Natural killer cell (primary cell): ENCODE results near the gene HSPA9. TPM values are rescaled to one million over a fixed set of nuclear protein-coding genes. Genes with fewer than 3 reads are reported as not detected.

ENCODE experiments used
- ATAC-seq, 3 donors: fragments of 150-1000 bp in 2 of 3; fragments of 200-7000 bp in 1 of 3; cut with Tn5 transposase; 1 replicate in 1 of 3; 2 replicates in 2 of 3; pipeline ENCODE4 v1.10.0; 2021; ENCODE audit warnings: mild to moderate bottlenecking in 2 of 3, moderate library complexity in 2 of 3
- DNase-seq, 2 donors: peaks; one replicate each; pipeline versions ENCODE4 v3.0.0 to v3.0.0-alpha.2; 2013 to 2021; ENCODE audit warnings: mixed read lengths in 1 of 2
- H3K27ac ChIP-seq: one replicate; pipeline ENCODE4 v1.5.1; 2013; ENCODE audit warnings: mild to moderate bottlenecking, low read length
- H3K27me3 ChIP-seq: one replicate; pipeline ENCODE4 v1.6.1; 2013; ENCODE audit warnings: low read length; ENCODE audit not compliant: control insufficient read depth, insufficient read depth
- H3K36me3 ChIP-seq: one replicate; pipeline ENCODE4 v1.6.1; 2013; ENCODE audit warnings: low read length; ENCODE audit not compliant: control insufficient read depth, insufficient read depth
- H3K4me1 ChIP-seq: one replicate; pipeline ENCODE4 v1.6.1; 2013; ENCODE audit warnings: low read length; ENCODE audit not compliant: control insufficient read depth, insufficient read depth
- H3K4me3 ChIP-seq: one replicate; pipeline ENCODE4 v1.5.1; 2013; ENCODE audit warnings: low read length
- H3K9me3 ChIP-seq: one replicate; pipeline ENCODE4 v1.6.1; 2013; ENCODE audit warnings: low read length; ENCODE audit not compliant: control insufficient read depth, insufficient read depth
- H3K27ac Mint-ChIP-seq, 2 donors: one replicate each; pipeline ENCODE4 v1.8.0; 2022; ENCODE audit warnings: mild to moderate bottlenecking in 2 of 2, mixed read lengths in 2 of 2, moderate library complexity in 1 of 2
- H3K27me3 Mint-ChIP-seq, 2 donors: one replicate each; pipeline ENCODE4 v1.8.0; 2022; ENCODE audit warnings: low read depth in 2 of 2, mixed read lengths in 2 of 2
- H3K36me3 Mint-ChIP-seq: one replicate; pipeline ENCODE4 v1.8.0; 2022; ENCODE audit warnings: mixed read lengths
- H3K4me1 Mint-ChIP-seq, 2 donors: one replicate each; pipeline ENCODE4 v1.8.0; 2022; ENCODE audit warnings: mixed read lengths in 2 of 2
- H3K4me3 Mint-ChIP-seq: one replicate; pipeline ENCODE4 v1.8.0; 2022; ENCODE audit warnings: mild to moderate bottlenecking, moderate library complexity, mixed read lengths
- H3K9me3 Mint-ChIP-seq, 2 donors: one replicate each; pipeline ENCODE4 v1.8.0; 2022; ENCODE audit warnings: mixed read lengths in 2 of 2
- WGBS: methylation state at CpG from one replicate; pipeline ENCODE4 v1.1.7; 2013; ENCODE audit warnings: missing lambda C conversion rate; ENCODE audit not compliant: insufficient coverage; 5-methylcytosine and 5-hydroxymethylcytosine counted together
- intact Hi-C: fragments of 100-400 bp; cut with micrococcal nuclease; formaldehyde crosslinking; loops from one replicate; pipeline ENCODE4 v1.14.2; 2022
- total RNA-seq, 4 donors: library from RNA; stranded (reverse); fragments of 120-200 nt in 1 of 4; gene quantifications; one replicate each; pipeline versions ENCODE4 v1.2.3 to v1.2.4, GENCODE V29; 2013 to 2022
- TF ChIP-seq, protein P1 (sequence below): fragments of 200-600 bp; IDR thresholded peaks from one replicate; pipeline ENCODE4 v1.8.0; 2022; ENCODE audit warnings: antibody characterized with exemption

HSPA9 gene
- total RNA-seq: 100 to 1,000 TPM; 272 to 308 (median 308) TPM
- 205 TPM for total RNA-seq (2013)

DNA sequence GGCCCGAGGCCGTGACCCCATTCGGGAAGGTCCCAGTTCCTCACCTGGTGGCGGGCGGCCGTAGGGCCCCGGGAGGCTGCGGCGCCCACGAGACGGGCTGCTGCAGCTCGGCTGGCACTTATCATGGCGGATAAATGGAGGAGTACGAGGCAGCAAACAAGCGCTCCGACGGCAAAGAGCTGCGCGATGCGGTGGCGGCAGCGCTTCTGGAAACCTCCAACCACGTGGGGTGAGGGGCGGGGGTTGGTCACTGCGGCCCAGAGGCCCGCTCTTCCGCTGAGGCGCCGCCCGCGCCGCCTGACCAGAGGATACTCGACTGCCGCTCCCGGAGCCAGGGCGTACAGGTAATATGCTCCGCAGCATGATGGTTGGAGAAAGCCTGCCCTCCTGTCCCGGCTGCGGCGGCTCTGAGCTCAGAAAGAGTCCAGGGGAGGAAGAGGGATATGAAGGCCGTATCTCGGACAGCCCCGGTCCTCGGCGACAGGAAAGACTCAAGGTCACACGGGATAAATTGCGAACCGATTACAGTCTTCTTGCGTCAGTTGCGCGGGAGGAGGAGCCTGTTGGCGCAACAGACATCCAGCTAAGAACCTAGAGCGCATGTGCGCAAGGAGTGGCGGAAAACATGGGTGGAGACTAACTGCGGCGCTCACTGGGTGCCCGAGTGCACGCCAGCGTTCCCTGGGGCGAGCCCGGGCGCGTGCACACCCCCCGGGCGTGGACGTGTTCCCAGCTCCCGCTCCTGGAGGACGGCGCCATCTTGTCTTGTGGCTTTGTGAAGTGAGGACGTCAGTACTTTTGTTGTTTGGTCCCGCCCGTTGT is at the start of gene HSPA9:
HSPA9 (minus strand) TSS at position 208 of the 822 bp plus-strand sequence; CDS start at position 125, 83 bp downstream.
- Mint-ChIP-seq H3K4me1 (peaks cover 21 to 33% of the 10 kb centered on the region in 2 donors), H3K27me3 (no peaks in the 10 kb centered on the region)
- intact Hi-C loops: loop anchor here (1.0 to 10.0 kb wide), 5 partner anchors 10 to 719 kb away; partner anchors contain the start of genes ETF1, MATR3 and SIL1

DNA sequence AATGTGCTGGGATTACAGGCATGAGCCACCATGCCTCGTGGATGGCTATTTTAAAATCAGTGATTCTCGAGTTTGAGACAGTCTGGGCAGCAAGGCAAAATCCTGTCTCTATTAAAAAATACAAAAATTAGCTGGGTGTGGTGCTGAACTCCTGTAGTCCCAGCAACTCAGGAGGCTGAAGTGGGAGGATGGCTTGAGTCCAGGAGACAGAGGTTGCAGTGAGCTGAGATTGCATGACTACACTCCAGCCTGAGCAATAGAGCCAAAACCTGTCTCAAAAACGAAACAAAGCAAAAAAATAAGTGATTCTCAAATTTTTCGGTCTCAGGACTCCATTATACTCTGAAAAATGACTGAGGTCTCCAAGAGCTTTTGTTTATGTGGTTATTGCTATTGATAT is 47.9 kb upstream of the HSPA9 start:
- intact Hi-C loops: no loop called here
- no peaks in the 10 kb centered on the region for H3K4me1 ChIP-seq
- no peak for DNase-seq
- peaks cover 4% of the 10 kb centered on the region for H3K27me3 ChIP-seq
- no peak overlapping the region for H3K27ac ChIP-seq
- 93% methylated on average over 4 of the region's 4 CpGs for WGBS
- Mint-ChIP-seq H3K27me3 (peaks cover 23 to 43% of the 10 kb centered on the region in 2 donors), H3K4me1 (no peaks in the 10 kb centered on the region), H3K27ac (no peak overlapping the region), H3K9me3 (no peaks in the 10 kb centered on the region), H3K4me3 (no peak overlapping the region), H3K36me3 (no peaks in the 10 kb centered on the region)
- no peaks in the 10 kb centered on the region for H3K36me3 ChIP-seq
- H3K4me3 ChIP-seq: no peak overlapping the region
- ATAC-seq: no peak
- TF ChIP-seq, protein P1, sequence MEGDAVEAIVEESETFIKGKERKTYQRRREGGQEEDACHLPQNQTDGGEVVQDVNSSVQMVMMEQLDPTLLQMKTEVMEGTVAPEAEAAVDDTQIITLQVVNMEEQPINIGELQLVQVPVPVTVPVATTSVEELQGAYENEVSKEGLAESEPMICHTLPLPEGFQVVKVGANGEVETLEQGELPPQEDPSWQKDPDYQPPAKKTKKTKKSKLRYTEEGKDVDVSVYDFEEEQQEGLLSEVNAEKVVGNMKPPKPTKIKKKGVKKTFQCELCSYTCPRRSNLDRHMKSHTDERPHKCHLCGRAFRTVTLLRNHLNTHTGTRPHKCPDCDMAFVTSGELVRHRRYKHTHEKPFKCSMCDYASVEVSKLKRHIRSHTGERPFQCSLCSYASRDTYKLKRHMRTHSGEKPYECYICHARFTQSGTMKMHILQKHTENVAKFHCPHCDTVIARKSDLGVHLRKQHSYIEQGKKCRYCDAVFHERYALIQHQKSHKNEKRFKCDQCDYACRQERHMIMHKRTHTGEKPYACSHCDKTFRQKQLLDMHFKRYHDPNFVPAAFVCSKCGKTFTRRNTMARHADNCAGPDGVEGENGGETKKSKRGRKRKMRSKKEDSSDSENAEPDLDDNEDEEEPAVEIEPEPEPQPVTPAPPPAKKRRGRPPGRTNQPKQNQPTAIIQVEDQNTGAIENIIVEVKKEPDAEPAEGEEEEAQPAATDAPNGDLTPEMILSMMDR: no peak
- no peaks in the 10 kb centered on the region for H3K9me3 ChIP-seq

More for the DNA sequence above, at the start of gene HSPA9:
- TF ChIP-seq, protein P1: no peak
- Histone ChIP-seq H3K27me3 (no peaks in the 10 kb centered on the region), H3K36me3 (peaks cover 28% of the 10 kb centered on the region), H3K27ac (peak within 1 kb of the TSS; percentile 98), H3K9me3 (no peaks in the 10 kb centered on the region), H3K4me1 (peaks cover 18% of the 10 kb centered on the region), H3K4me3 (peak within 1 kb of the TSS; percentile 86)
- WGBS: under 1% methylated on average over 73 of the region's 73 CpGs
- Mint-ChIP-seq H3K27ac (peak within 1 kb of the TSS; percentile 100), H3K4me3 (peak within 1 kb of the TSS; percentile 98), H3K9me3 (peaks cover 0 to 2% of the 10 kb centered on the region in 2 donors), H3K36me3 (no peaks in the 10 kb centered on the region)
- ATAC-seq: peak; percentile 79 to 92 (median 85)
- peak; percentile 95 to 100 for DNase-seq

DNA sequence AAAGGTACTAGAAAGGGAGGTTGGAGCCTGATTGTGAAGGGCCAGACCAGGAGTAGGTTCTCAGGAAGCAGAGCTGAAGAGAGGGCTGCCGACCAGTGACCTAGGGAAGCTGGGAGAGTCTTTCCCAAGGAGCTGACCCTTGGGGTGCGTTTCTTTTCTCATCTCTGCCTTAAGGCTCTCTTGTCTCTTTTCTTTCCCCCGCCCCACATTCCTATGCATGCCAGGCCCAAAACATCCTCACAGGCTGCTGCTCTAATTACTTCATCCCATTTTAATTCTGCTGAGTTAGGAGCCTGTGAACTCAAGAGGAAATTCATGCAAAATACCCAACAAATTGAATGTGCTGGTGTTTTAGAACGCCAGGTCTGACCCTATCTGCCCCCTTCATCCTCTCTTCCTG is 46.9 kb upstream of the HSPA9 start:
- 87% methylated on average over 4 of the region's 4 CpGs for WGBS
- intact Hi-C loops: no loop called here
- H3K9me3 ChIP-seq: no peaks in the 10 kb centered on the region
- TF ChIP-seq, protein P1: no peak
- no peaks in the 10 kb centered on the region for H3K36me3 ChIP-seq
- H3K27ac ChIP-seq: no peak overlapping the region
- H3K9me3 Mint-ChIP-seq: no peaks in the 10 kb centered on the region
- no peaks in the 10 kb centered on the region for H3K4me1 ChIP-seq
- no peak for DNase-seq
- H3K4me3 ChIP-seq: no peak overlapping the region
- no peaks in the 10 kb centered on the region for H3K36me3 Mint-ChIP-seq
- peaks cover 4% of the 10 kb centered on the region for H3K27me3 ChIP-seq
- peaks cover 23 to 37% of the 10 kb centered on the region in 2 donors for H3K27me3 Mint-ChIP-seq
- H3K4me1 Mint-ChIP-seq: no peaks in the 10 kb centered on the region
- H3K27ac Mint-ChIP-seq: no peak overlapping the region
- H3K4me3 Mint-ChIP-seq: no peak overlapping the region
- no peak for ATAC-seq
